WTC11 (cell line): ENCODE results near the gene DAB1. TPM values are rescaled to one million over a fixed set of nuclear protein-coding genes. Genes with fewer than 3 reads are reported as not detected.

Experiments
- ATF1 ChIP-seq: sonication (generic); formaldehyde crosslinking; IDR thresholded peaks from 2 replicates; pipeline ENCODE4 v1.8.1; 2023; ENCODE audit warnings: mild to moderate bottlenecking, moderate library complexity, missing genetic modification reagents
- EMX1 ChIP-seq: fragments of 250-450 bp; sonication (Bioruptor Pico); IDR thresholded peaks from 2 replicates; pipeline ENCODE4 v1.8.0; 2021; ENCODE audit warnings: mild to moderate bottlenecking
- GABPB1 ChIP-seq: sonication (generic); formaldehyde crosslinking; IDR thresholded peaks from 2 replicates; pipeline ENCODE4 v1.8.1; 2023; ENCODE audit warnings: mild to moderate bottlenecking, missing genetic modification reagents
- GRHL2 ChIP-seq: fragments of 250-450 bp; sonication (Bioruptor Pico); IDR thresholded peaks from 2 replicates; pipeline ENCODE4 v1.8.0; 2022; ENCODE audit warnings: mild to moderate bottlenecking, moderate library complexity; ENCODE audit not compliant: insufficient replicate concordance, severe bottlenecking
- GTF2I ChIP-seq: fragments of 250-450 bp; sonication (Bioruptor Pico); conservative IDR thresholded peaks from 2 replicates; pipeline ENCODE4 v1.4.0; 2021; ENCODE audit warnings: mild to moderate bottlenecking
- HMGA2 ChIP-seq: fragments of 250-450 bp; sonication (Bioruptor Pico); IDR thresholded peaks from 2 replicates; pipeline ENCODE4 v1.4.0; 2021; ENCODE audit warnings: mild to moderate bottlenecking, moderate library complexity
- MYBL2 ChIP-seq: sonication (generic); formaldehyde crosslinking; IDR thresholded peaks from 2 replicates; pipeline ENCODE4 v1.8.1; 2023; ENCODE audit warnings: mild to moderate bottlenecking, moderate library complexity, missing genetic modification reagents
- NFATC4 ChIP-seq: fragments of 250-450 bp; sonication (Bioruptor Pico); IDR thresholded peaks from 2 replicates; pipeline ENCODE4 v1.9.0; 2021; ENCODE audit warnings: mild to moderate bottlenecking
- NFE2L1 ChIP-seq: sonication (generic); formaldehyde crosslinking; IDR thresholded peaks from 2 replicates; pipeline ENCODE4 v1.8.1; 2023; ENCODE audit warnings: missing genetic modification reagents
- NR2C2 ChIP-seq: sonication (generic); formaldehyde crosslinking; IDR thresholded peaks from 2 replicates; pipeline ENCODE4 v1.8.0; 2022; ENCODE audit warnings: mild to moderate bottlenecking, missing genetic modification reagents
- NR3C1 ChIP-seq: sonication (generic); formaldehyde crosslinking; conservative IDR thresholded peaks from 2 replicates; pipeline ENCODE4 v1.8.1; 2023; ENCODE audit warnings: low read depth, mild to moderate bottlenecking, missing genetic modification reagents
- OVOL2 ChIP-seq: fragments of 250-450 bp; sonication (Bioruptor Pico); IDR thresholded peaks from 2 replicates; pipeline ENCODE4 v1.9.0; 2021; ENCODE audit warnings: mild to moderate bottlenecking, borderline replicate concordance
- RELA ChIP-seq: sonication (generic); formaldehyde crosslinking; IDR thresholded peaks from 2 replicates; pipeline ENCODE4 v1.8.1; 2022; ENCODE audit warnings: missing genetic modification reagents, mild to moderate bottlenecking, borderline replicate concordance
- SMAD3 ChIP-seq: sonication (generic); formaldehyde crosslinking; IDR thresholded peaks from 2 replicates; pipeline ENCODE4 v1.8.0; 2022; ENCODE audit warnings: missing genetic modification reagents, mild to moderate bottlenecking, borderline replicate concordance
- TCF7 ChIP-seq: sonication (generic); formaldehyde crosslinking; IDR thresholded peaks from 2 replicates; pipeline ENCODE4 v1.8.0; 2022; ENCODE audit warnings: mild to moderate bottlenecking, low read depth, missing genetic modification reagents, moderate library complexity
- ZNF138 ChIP-seq: sonication (generic); formaldehyde crosslinking; conservative IDR thresholded peaks from 2 replicates; pipeline ENCODE4 v1.8.1; 2022; ENCODE audit warnings: mild to moderate bottlenecking, moderate library complexity, missing genetic modification reagents
- ZNF317 ChIP-seq: sonication (generic); formaldehyde crosslinking; IDR thresholded peaks from 2 replicates; pipeline ENCODE4 v1.8.1; 2023; ENCODE audit warnings: low read depth, mild to moderate bottlenecking, moderate library complexity, missing genetic modification reagents, borderline replicate concordance
- total RNA-seq: library from RNA; stranded (reverse); gene quantifications from 3 replicates; pipeline ENCODE4 v1.2.3, GENCODE V29; 2021
- TF ChIP-seq, protein P1 (sequence below): fragments of 200-600 bp; IDR thresholded peaks from 2 replicates; pipeline ENCODE4 v1.8.0; 2022; ENCODE audit warnings: antibody characterized with exemption
- TF ChIP-seq, protein P2 (sequence below): sonication (generic); formaldehyde crosslinking; IDR thresholded peaks from 2 replicates; pipeline ENCODE4 v1.8.1; 2023; ENCODE audit warnings: mild to moderate bottlenecking, moderate library complexity, missing genetic modification reagents
- TF ChIP-seq, protein P3 (sequence below): fragments of 250-450 bp; sonication (Bioruptor Pico); IDR thresholded peaks from 2 replicates; pipeline ENCODE4 v1.9.0; 2021; ENCODE audit warnings: mild to moderate bottlenecking
- TF ChIP-seq, protein P4 (sequence below): sonication (generic); formaldehyde crosslinking; IDR thresholded peaks from 2 replicates; pipeline ENCODE4 v1.8.1; 2023; ENCODE audit warnings: mild to moderate bottlenecking, missing genetic modification reagents, moderate library complexity
- TF ChIP-seq, protein P5 (sequence below): sonication (generic); formaldehyde crosslinking; IDR thresholded peaks from 2 replicates; pipeline ENCODE4 v1.8.0; 2023; ENCODE audit warnings: mild to moderate bottlenecking, missing genetic modification reagents
- TF ChIP-seq, protein P6 (sequence below): sonication (generic); formaldehyde crosslinking; IDR thresholded peaks from 2 replicates; pipeline ENCODE4 v1.8.1; 2022; ENCODE audit warnings: mild to moderate bottlenecking, moderate library complexity, missing genetic modification reagents
- TF ChIP-seq, protein P7 (sequence below): sonication (generic); formaldehyde crosslinking; IDR thresholded peaks from 2 replicates; pipeline ENCODE4 v1.8.1; 2023; ENCODE audit warnings: mild to moderate bottlenecking, missing genetic modification reagents
- TF ChIP-seq, protein P8 (sequence below): sonication (generic); formaldehyde crosslinking; IDR thresholded peaks from 2 replicates; pipeline ENCODE4 v1.8.1; 2022; ENCODE audit warnings: mild to moderate bottlenecking, missing genetic modification reagents, moderate library complexity, borderline replicate concordance

Gene DAB1
- total RNA-seq, 1 experiment from 2014 or later = 10.7 TPM

DNA sequence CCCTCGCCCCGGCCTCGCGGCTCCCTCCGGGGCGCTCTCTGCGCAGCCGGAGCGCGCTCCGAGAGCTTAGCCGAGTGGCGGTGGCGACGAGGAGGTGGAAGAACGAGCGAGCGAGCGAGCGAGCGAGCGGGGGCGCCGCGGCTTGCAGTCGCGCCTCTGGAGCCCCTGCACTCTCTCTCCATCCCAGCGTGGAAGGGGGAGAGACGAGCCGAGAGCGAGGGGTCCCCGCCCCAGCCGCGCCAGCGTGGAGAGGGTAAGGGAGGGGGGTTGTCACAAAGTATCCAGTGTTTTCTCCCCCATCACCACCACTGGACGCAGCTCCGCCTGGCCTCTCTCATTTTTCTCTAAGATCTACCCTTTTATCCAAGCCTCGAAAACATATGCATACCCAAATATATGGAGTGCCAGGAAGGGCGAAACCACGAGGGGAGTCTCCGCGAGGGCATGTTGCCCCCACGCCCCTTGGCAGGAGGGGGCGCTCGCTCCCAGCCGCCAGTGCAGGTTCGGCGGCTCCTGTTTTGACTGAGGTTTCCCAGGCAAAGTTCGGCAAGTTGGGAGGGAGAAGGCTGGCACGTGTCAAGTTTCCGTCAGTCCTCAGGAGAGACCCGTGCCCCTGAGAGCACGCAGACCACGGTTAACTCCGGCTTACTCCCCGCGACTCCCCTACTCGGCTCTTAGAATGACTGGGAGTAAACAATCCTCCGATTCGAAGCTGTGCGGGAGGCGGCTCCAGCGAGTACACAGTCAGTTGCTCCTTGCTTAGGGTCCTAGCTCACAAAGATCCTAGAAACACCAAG is 569 bp upstream of the DAB1 start (continued):
- no peak for TF ChIP-seq TCF7 (CRISPR knock-in tag)
- TF ChIP-seq GTF2I = no peak
- TF ChIP-seq SMAD3 (CRISPR knock-in tag) = peak; percentile 57; the same call in 1 of the 2 replicates
- TF ChIP-seq GABPB1 (CRISPR knock-in tag) = no peak
- TF ChIP-seq, protein P1, sequence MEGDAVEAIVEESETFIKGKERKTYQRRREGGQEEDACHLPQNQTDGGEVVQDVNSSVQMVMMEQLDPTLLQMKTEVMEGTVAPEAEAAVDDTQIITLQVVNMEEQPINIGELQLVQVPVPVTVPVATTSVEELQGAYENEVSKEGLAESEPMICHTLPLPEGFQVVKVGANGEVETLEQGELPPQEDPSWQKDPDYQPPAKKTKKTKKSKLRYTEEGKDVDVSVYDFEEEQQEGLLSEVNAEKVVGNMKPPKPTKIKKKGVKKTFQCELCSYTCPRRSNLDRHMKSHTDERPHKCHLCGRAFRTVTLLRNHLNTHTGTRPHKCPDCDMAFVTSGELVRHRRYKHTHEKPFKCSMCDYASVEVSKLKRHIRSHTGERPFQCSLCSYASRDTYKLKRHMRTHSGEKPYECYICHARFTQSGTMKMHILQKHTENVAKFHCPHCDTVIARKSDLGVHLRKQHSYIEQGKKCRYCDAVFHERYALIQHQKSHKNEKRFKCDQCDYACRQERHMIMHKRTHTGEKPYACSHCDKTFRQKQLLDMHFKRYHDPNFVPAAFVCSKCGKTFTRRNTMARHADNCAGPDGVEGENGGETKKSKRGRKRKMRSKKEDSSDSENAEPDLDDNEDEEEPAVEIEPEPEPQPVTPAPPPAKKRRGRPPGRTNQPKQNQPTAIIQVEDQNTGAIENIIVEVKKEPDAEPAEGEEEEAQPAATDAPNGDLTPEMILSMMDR = peak; percentile 75
- TF ChIP-seq, protein P2, sequence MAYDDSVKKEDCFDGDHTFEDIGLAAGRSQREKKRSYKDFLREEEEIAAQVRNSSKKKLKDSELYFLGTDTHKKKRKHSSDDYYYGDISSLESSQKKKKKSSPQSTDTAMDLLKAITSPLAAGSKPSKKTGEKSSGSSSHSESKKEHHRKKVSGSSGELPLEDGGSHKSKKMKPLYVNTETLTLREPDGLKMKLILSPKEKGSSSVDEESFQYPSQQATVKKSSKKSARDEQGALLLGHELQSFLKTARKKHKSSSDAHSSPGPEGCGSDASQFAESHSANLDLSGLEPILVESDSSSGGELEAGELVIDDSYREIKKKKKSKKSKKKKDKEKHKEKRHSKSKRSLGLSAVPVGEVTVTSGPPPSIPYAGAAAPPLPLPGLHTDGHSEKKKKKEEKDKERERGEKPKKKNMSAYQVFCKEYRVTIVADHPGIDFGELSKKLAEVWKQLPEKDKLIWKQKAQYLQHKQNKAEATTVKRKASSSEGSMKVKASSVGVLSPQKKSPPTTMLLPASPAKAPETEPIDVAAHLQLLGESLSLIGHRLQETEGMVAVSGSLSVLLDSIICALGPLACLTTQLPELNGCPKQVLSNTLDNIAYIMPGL (CRISPR knock-in tag) = peak; percentile 89
- no peak for TF ChIP-seq ZNF317 (CRISPR knock-in tag)
- TF ChIP-seq NR2C2 (CRISPR knock-in tag) = no peak
- TF ChIP-seq MYBL2 (CRISPR knock-in tag) = no peak
- TF ChIP-seq, protein P3, sequence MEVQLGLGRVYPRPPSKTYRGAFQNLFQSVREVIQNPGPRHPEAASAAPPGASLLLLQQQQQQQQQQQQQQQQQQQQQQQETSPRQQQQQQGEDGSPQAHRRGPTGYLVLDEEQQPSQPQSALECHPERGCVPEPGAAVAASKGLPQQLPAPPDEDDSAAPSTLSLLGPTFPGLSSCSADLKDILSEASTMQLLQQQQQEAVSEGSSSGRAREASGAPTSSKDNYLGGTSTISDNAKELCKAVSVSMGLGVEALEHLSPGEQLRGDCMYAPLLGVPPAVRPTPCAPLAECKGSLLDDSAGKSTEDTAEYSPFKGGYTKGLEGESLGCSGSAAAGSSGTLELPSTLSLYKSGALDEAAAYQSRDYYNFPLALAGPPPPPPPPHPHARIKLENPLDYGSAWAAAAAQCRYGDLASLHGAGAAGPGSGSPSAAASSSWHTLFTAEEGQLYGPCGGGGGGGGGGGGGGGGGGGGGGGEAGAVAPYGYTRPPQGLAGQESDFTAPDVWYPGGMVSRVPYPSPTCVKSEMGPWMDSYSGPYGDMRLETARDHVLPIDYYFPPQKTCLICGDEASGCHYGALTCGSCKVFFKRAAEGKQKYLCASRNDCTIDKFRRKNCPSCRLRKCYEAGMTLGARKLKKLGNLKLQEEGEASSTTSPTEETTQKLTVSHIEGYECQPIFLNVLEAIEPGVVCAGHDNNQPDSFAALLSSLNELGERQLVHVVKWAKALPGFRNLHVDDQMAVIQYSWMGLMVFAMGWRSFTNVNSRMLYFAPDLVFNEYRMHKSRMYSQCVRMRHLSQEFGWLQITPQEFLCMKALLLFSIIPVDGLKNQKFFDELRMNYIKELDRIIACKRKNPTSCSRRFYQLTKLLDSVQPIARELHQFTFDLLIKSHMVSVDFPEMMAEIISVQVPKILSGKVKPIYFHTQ = no peak
- TF ChIP-seq, protein P4, sequence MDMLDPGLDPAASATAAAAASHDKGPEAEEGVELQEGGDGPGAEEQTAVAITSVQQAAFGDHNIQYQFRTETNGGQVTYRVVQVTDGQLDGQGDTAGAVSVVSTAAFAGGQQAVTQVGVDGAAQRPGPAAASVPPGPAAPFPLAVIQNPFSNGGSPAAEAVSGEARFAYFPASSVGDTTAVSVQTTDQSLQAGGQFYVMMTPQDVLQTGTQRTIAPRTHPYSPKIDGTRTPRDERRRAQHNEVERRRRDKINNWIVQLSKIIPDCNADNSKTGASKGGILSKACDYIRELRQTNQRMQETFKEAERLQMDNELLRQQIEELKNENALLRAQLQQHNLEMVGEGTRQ (CRISPR knock-in tag) = peak; percentile 38; the same call in 1 of the 2 replicates
- TF ChIP-seq, protein P5, sequence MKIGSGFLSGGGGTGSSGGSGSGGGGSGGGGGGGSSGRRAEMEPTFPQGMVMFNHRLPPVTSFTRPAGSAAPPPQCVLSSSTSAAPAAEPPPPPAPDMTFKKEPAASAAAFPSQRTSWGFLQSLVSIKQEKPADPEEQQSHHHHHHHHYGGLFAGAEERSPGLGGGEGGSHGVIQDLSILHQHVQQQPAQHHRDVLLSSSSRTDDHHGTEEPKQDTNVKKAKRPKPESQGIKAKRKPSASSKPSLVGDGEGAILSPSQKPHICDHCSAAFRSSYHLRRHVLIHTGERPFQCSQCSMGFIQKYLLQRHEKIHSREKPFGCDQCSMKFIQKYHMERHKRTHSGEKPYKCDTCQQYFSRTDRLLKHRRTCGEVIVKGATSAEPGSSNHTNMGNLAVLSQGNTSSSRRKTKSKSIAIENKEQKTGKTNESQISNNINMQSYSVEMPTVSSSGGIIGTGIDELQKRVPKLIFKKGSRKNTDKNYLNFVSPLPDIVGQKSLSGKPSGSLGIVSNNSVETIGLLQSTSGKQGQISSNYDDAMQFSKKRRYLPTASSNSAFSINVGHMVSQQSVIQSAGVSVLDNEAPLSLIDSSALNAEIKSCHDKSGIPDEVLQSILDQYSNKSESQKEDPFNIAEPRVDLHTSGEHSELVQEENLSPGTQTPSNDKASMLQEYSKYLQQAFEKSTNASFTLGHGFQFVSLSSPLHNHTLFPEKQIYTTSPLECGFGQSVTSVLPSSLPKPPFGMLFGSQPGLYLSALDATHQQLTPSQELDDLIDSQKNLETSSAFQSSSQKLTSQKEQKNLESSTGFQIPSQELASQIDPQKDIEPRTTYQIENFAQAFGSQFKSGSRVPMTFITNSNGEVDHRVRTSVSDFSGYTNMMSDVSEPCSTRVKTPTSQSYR = 0 out of 2 replicates have a peak, but pooled peaks have one; percentile 61
- TF ChIP-seq NFATC4 (CRISPR knock-in tag) = no peak
- TF ChIP-seq, protein P6, sequence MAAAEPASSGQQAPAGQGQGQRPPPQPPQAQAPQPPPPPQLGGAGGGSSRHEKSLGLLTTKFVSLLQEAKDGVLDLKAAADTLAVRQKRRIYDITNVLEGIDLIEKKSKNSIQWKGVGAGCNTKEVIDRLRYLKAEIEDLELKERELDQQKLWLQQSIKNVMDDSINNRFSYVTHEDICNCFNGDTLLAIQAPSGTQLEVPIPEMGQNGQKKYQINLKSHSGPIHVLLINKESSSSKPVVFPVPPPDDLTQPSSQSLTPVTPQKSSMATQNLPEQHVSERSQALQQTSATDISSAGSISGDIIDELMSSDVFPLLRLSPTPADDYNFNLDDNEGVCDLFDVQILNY (CRISPR knock-in tag) = peak; percentile 67; the same call in 1 of the 2 replicates
- no peak for TF ChIP-seq HMGA2 (CRISPR knock-in tag)
- no peak for TF ChIP-seq ATF1
- no peak for TF ChIP-seq GRHL2 (CRISPR knock-in tag)
- TF ChIP-seq NR3C1 = no peak
- TF ChIP-seq ZNF138 (CRISPR knock-in tag) = peak; percentile 79; the same call in 1 of the 2 replicates
- TF ChIP-seq NFE2L1 (CRISPR knock-in tag) = peak; percentile 45; the same call in 1 of the 2 replicates
- TF ChIP-seq, protein P7, sequence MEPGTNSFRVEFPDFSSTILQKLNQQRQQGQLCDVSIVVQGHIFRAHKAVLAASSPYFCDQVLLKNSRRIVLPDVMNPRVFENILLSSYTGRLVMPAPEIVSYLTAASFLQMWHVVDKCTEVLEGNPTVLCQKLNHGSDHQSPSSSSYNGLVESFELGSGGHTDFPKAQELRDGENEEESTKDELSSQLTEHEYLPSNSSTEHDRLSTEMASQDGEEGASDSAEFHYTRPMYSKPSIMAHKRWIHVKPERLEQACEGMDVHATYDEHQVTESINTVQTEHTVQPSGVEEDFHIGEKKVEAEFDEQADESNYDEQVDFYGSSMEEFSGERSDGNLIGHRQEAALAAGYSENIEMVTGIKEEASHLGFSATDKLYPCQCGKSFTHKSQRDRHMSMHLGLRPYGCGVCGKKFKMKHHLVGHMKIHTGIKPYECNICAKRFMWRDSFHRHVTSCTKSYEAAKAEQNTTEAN (CRISPR knock-in tag) = 0 out of 2 replicates have a peak, but pooled peaks have one; percentile 41
- TF ChIP-seq, protein P8, sequence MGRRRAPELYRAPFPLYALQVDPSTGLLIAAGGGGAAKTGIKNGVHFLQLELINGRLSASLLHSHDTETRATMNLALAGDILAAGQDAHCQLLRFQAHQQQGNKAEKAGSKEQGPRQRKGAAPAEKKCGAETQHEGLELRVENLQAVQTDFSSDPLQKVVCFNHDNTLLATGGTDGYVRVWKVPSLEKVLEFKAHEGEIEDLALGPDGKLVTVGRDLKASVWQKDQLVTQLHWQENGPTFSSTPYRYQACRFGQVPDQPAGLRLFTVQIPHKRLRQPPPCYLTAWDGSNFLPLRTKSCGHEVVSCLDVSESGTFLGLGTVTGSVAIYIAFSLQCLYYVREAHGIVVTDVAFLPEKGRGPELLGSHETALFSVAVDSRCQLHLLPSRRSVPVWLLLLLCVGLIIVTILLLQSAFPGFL (CRISPR knock-in tag) = no peak
- no peak for TF ChIP-seq RELA (CRISPR knock-in tag)
- TF ChIP-seq OVOL2 (CRISPR knock-in tag) = no peak
- no peak for TF ChIP-seq EMX1 (CRISPR knock-in tag)
